Spleen (tissue), 7 donors: ENCODE measurements around the gene KCND2.

Experiments used
- CTCF ChIP-seq, 11 experiments: fragments of 200-600 bp in 7 of 11; fragments of 450-650 bp in 4 of 11; sonication (generic) in 4 of 11; IDR thresholded peaks in 8 of 11; conservative IDR thresholded peaks in 3 of 11; 1 replicate in 7 of 11; 2 replicates in 4 of 11; pipeline versions ENCODE4 v1.4.0 to v1.8.0; 2016 to 2021; ENCODE audit warnings: antibody characterized with exemption in 11 of 11, inconsistent platforms in 4 of 11, mild to moderate bottlenecking in 1 of 11
- POLR2AphosphoS5 ChIP-seq, 3 donors: sonication (generic); formaldehyde crosslinking; IDR thresholded peaks; one replicate each; pipeline ENCODE4 v1.5.1; 2017; ENCODE audit warnings: antibody characterized with exemption in 3 of 3
- donor health status: DM: no; HTN: no; CAD: no; lungs with moderate emphysema.
- donor health status: DM: no; HTN: no; CAD: no.
- donor health status: DM: no; HTN: no; CAD: no.

GRCh38 chr7:120587243-120587642, 314.3 kb downstream of the KCND2 start:
- TF ChIP-seq POLR2AphosphoS5 (IDR thresholded peaks at IDR 0.05), result no peak
- no peak for TF ChIP-seq CTCF (IDR thresholded peaks at IDR 0.05 in 8 of 11, conservative IDR thresholded peaks at IDR 0.05 in 3 of 11)
